GM21526 (cell line): ENCODE results near the gene CTNND2.
"Not testable (repeated sequence)": the region's sequence is repeated elsewhere in the genome, so short reads cannot be mapped to it uniquely, and the experiment has no call there.

ENCODE experiments used
- ATAC-seq: cut with Tn5 transposase; IDR thresholded peaks from one replicate; pipeline ENCODE4 v1.9.1; 2021; ENCODE audit warnings: moderate library complexity; ENCODE audit not compliant: unreplicated experiment, low FRiP score

The CTNND2 gene

DNA sequence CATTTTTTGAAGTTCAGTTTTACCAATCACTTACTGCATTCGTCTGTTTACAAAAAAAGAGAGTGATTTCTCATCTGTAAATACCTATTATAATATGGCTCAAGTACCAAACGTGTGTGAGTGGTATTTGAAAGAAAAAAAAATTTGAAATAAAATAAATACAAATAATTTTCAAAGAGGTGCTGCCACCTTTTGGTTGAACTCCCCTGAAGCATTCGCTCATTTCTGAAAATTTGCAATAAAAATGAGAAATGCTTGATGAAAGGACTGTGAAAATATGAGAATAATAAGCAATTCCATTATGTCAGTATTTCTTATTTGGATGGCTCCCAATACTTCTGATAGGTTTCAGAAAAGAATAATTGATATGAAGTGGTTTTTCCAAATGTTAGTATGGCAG lies 409.9 kb downstream of the CTNND2 start:
- no peak for ATAC-seq

DNA sequence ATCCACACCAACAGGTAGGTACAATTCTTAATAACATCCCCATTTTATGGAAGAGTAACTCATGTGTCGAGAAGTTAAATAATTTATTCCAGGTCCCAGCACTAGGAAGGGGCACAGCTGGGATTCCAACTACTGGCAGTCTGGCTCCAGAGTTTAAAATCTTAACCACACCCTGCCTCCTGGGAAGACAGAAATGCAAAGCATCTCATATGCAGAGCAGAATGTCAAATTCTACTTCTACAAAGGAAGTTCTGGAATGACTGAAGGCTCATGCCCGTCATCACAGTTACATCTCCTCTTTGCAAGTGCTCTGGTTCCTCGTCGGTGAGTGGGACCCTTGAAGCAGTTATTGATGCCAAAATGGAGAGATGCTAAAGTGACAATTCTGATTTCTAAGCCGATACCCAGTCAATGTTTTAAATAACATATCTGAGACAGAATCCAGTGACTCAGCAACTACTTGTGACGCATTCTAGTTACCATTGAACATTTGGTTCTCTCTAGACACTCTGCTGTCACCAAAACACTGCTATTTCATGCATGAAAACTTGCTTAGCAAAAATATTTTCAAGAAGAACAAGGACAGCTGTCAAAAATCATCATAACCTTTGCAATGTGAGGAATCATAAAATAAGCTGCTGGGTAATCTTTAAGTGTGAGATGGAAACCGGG lies 412.7 kb downstream of the CTNND2 start:
- ATAC-seq: no peak

DNA sequence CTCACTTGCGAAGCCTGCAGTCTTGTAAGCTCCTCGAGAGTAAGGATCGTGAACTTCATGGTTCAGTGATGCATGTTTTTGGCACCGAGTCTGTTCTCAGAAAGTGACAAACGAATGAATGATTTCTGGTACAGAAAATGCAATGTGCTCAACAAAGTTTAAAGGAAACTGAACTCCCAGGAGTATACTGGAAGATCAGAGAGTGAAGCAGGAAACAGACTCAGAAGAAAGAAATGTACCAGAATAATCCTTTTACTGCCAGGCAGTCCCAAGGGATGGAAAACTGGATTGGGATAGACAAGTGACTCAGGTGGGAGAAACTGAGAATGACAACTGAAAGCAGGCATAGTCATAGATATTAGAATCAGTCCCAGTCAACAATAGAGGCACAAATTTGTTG lies 420.6 kb downstream of the CTNND2 start:
- ATAC-seq: no peak

DNA sequence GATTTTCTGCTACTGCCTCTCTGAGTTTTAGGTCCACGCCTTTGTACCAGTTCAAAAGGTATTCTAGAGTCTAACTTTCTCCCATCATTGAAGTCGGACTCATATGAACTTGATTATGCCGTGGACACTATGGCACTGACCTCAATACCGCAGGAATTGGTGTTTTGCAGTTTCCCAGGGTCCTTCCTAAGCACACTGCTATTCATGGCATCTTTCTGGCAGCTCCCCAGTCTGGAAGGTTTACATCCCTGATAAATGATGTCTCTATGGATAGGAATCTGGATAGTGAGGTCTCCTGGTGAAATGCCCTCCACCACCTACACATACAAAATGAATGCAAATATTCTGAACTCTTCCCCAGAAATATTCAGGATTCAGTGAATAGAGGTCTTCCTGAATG lies 422.2 kb downstream of the CTNND2 start:
- no peak for ATAC-seq

DNA sequence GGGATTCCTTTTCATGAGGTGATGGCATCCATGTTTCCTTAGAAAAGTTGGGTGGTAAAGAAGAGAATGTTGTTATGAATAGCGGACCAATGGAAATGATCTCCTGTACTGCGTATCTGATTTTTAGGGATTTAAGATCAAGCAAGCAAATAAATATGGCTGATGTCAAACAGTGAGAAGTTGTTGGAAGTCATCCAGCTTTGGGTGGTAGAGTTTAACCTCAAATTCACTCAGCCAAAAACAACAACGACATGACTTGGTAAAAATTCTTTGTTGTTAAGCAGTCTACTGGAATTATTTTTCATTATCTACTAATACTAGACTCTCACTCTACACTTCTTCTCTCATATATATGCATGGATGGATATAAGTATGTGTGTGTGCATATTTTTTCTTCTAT lies 426.5 kb downstream of the CTNND2 start:
- ATAC-seq: no peak

DNA sequence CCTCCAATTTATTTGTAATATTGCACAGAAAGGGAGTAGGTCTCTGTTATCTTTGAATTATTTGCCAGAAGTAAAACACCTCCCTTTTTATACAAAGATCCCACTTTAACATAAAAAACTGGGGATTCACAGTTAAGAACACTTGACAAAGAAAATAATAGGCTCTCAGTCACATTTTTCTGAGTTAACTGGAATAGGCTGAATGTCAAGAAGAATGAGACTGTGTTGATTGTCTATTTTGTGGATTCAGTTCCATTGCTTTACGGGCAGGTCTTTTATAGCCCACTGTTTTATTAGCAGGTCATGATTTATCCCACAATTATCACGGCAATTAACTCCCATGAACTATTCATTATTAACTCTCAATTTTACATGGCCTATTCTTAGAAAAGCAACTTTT lies 427.4 kb downstream of the CTNND2 start:
- no peak for ATAC-seq

DNA sequence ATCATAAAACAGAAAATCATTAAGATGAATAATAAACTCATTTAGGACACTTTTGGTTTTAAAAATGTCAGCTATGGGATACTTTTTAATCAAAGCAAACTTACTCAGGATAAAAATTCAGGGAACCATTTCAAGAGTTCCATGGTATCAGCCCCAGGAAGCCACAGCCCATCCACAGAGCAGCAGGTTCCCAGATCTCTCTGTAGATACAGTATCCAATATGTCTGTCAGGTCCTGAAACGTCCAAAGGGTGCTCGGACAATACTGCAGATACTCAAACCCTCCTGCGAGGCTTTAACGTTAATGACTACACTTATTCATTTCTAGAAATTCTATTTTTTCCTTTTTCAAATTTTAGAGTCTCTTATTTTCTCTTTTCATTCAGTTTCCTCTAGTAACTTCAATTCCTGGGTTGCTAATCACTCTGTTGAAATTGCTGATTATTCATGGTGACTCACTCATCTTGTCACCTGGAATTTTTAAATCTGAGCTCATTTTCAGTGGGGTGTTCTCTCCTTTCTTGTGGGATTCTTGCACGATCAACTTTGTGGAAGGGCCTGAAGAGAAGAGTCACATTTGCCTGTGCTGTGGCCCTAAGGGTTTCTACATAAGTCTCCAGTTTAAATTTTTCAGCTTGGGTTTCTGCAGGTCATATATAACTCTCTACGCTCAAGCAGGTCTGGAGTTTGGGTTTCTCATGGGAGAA lies 435.8 kb downstream of the CTNND2 start:
- ATAC-seq: no peak

DNA sequence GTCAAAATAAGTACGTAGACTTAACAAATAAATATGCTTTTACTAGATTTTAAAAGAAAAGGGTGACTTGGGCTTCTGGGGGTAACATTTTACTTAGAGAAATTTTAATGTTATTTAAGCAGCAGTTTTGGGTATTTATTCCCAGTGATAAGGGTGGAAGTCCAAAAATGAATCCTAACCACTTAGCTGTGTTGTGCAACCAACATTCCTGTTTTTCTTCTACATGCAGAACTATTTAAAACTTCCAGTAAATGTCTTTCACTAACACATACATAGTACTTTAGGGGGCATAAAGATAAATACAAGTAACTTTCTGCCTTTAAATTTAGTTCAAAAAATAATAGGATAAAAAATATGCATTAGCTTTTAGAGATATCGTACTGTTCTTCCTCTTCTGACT lies 436.7 kb downstream of the CTNND2 start:
- no peak for ATAC-seq

DNA sequence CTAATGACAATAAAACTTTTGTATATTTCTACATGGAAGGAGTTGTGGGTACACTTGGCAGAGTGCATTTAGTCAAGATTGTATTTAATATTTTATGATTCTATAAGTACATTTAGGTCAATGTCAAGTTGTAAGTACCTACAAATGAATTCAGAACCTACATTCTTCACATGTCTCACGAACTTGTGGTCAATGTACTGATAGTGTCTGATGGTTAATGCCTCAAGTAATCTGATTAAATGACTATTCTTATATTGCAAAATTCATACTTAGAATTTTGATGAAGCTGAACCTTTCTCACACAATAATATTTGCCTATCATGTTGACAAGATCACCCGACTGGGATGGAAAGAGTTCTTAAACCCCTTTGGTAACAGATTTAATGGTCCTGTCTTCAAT lies 444.5 kb downstream of the CTNND2 start:
- ATAC-seq: no peak

DNA sequence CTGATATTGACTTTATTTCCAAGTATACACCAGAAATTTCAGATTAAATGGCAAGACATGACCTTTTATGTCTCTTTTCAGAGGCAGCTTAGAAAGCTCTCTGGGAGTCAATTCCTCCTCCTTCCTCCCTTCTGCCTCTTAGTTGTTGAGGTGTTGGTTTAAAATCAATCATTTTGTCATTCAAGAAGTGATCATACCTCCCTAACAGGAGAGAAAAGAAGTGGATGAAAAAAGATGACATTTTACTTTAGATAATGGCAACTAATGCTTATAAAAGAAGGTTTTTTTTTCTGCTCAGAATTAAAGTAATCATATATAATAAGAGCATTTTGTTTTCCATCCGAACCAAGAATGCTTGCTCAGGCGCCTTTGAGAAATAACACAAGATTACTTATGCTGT lies 448.7 kb downstream of the CTNND2 start:
- no peak for ATAC-seq

DNA sequence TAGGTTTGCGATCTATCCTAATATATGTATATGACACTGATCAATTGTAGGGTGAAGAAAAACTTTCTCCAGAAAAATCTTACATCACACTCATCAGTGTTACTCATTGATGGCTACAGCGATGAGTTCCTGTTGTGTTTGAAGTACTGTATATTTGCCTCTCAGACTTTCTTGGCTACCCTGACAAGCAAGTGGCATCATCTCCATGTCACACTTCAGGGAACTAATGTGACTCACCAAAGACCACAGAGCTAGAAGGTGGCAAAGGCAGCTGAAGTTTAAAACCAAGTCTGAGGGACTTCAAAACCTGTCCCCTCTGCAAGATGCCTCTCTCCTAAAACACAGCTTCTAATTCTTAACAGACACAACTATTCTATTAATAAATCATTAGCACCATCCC lies 451.4 kb downstream of the CTNND2 start:
- no peak for ATAC-seq

DNA sequence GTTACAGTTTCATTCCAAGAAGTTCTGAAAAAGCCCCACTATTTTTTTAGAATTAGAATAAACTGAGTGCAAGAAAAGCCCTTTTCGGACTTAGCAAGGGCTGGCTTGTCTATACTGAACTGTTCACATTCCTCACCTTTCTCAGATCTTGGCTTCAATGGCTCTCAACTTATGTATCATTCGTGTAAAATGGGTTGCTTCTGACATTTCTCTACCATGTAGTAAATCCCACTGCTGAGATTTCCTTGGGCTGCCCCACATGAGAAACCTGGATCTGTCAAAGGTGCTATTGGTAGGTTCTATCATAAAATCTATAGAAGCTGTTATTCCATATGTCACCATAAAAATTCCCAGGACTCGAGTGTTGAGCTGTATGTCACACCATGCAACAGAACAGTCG lies 454.3 kb downstream of the CTNND2 start:
- ATAC-seq: no peak

DNA sequence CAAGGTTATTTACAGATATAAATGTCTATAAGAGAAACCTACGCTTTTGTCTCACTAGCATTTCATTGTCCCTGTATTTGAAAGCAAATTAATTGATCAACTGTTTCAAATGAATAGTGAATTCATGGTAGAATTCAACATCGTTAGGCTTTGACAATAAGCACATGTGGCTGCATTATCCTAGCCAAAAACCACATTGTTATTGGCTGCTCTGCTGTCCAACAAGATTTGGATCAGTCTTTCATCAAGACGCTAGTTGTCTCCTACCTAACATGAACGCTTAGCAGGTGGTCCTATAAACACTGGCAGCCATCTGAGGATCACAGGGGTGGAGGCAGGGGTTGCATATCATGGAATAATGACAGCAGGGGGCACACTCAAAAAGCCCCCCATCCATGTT lies 455.0 kb downstream of the CTNND2 start:
- no peak for ATAC-seq

DNA sequence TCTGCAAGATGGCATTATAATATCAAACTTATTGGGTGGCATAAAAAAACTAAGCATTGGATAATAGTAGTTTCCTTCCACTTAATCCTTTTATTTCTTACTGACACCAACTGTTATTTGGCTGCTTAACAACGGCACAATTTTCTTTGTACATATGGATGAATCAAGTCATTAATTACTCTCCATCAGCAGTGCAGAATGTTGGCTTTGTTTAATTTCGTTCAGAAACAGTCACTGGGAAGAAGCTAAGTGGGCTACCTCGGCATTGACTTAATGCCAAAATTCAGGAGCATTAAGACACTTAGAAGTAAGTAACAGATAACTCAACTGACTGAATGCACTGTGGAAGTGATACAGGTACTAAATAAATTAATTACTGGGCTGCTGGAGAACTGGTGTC lies 460.4 kb downstream of the CTNND2 start:
- no peak for ATAC-seq

DNA sequence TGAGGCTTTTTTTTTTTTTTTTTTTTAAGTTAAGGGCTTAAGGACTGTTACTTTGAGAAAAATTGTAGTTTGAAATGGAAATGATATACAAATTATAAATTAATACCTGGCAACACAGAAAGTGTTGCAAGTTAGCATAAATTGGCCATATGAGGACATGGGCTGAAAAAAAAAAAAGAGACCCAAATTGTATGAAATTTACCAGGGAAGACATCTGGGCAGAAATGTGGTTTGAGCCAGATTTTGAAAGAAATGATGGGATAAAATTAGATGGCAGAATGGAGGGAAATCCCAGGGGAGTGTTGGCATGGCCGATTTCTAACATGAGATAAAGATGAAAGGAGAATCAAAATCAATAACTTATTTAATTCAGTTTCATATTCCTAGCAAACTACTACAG lies 472.1 kb downstream of the CTNND2 start:
- no peak for ATAC-seq

DNA sequence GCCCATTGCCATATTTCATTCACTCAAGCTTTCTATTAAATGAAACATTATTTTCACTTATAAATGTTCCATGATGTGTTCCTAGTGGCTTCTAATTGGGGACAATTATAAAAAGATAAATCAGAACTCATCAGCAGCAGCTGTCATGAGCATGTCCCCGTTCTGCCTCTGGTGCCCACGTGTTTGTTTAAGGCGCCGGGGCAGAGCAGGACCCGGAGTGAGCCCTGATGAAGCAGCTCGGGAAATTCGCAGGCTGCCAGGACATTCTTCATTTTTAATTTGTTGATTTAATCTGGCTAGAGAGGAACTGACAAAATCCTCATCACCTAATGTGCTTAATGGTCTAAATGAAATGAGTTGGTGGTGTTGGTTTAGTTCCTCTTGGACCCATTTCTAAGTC lies 475.0 kb downstream of the CTNND2 start:
- no peak for ATAC-seq

DNA sequence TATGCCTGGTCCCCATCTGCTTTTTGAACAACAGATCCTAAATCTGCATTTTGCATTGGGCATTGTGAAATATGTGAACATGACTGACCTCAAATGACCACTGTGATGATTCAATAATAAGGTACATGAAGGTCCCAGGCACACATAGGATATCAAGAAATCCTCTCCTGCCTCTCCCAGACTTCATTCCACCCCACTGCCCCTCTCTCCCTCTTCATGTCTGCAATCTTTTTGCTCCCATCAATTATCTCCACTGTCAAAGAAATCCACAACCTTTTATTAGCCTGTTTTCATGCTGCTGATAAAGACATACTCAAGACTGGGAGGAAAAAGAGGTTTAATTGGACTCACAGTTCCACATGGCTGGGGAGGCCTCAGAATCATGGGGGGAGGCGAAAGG lies 476.7 kb downstream of the CTNND2 start:
- no peak for ATAC-seq

DNA sequence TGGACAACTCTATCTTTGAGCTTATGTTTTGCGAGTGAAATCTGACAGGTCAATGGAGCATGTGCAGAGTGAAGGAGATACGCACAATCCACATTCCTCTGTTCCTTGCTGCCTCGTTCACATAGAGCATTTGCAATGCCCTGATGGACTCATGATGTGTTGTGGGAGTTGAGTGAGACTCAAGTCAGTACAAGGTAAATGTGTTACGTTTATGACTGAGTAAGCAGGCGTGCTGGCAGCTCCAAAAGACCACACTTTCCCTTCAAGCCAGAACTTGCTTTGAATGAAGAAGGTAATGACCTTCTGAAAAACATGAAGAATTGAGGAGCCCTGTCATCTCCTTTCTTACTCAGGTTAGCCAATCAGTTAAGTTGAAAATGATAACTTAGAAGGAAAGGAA lies 477.8 kb downstream of the CTNND2 start:
- no peak for ATAC-seq

DNA sequence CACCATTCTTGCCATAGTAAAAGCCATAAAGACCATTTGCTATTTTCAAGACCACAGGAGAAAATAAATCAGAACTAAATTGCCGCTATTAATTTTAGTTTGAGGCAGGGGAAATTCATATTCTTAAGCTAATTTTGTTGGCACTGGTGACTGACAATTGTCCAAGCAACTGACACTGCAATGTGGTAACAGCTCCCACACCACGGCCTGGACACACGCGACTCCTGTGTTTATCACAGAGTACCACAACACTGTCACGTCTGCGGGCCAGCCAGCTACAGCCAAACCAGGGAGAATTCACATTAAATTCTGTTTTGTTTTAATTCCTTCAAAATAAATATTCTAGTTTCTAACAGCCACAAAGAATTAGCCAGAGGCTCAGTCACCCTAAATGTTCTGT lies 481.9 kb downstream of the CTNND2 start:
- ATAC-seq: no peak

DNA sequence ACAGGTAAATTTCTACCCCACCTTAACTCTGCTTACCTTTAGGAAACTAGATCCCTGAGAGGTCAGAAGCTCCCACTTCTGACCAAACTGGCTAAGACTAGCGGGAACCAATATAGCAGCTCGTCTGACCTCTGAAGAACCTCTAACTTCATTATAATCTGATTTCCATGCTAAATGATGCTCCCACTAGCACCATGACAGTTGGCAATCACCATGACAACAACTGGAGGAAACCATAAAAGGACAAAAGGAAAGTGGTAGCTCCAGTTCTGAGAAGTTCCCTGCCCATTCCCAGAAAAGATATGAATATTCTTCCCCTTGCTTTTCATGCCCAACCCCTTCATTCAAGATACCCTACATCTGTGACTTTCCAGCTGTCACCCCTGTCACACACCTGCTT lies 483.3 kb downstream of the CTNND2 start:
- ATAC-seq: no peak

DNA sequence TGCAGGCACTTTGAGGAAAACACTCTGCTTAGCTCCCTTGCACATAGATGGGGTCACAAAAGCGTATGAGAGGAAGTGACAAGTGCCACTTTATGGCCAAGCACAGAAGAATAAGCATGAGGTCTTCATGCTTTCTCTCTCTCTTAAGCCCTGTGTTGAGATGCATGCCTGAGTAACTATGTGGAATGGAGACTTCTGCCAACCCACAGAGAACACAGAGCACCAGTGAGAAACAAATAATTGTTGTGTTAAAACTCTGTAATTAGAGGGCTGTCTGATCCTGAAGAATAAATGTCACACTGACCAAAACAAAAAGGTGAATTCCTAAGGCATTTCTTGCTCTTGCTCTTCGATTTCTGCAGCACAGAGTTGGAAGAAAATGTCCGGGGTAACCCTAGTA lies 488.5 kb downstream of the CTNND2 start:
- ATAC-seq: no peak

DNA sequence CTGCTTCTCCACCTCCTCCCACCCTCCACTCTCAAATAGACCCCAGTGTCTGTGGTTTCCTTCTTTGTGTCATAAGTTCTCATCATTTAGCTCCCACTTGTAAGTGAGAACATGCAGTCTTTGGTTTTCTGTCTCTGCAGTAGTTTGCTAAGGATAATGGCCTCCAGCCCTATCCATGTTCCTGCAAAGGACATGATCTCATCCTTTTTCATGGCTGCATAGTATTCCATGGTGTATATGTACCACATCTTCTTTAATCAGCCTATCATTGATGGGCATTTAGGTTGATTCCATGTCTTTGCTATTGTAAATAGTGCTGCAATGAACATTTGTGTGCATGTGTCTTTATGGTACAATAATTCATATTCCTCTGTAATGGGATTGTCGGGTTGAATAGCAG lies 489.5 kb downstream of the CTNND2 start:
- not testable (repeated sequence) for ATAC-seq

DNA sequence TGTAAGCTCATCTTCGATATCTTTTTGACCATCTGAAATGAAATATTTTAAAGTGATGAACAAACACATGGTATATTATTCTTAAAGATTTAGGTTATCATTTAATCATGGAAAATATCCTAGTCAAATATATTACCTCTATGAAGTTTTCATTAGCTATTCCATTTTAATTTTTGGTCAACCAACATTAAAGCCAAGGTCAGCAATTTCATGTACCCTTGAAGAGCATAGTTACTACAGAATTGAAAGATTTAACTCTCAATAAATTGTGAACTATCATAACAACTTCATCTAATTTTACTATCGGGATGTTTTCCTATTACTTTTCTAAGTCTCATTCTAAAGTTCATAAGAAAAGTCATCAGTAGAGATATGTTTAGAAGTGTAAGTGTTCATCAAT lies 492.6 kb downstream of the CTNND2 start:
- no peak for ATAC-seq
